DOHH2 (cell line): ENCODE data around the gene DCAF15.

Source experiments
- EZH2phosphoT487 ChIP-seq: fragments of 200-600 bp; sonication (generic); IDR thresholded peaks from 2 replicates; pipeline ENCODE4 v1.6.1; 2017; ENCODE audit warnings: borderline replicate concordance, mild to moderate bottlenecking, antibody characterized with exemption, low read length, moderate library complexity, mixed read lengths
- TF ChIP-seq, protein P1 (sequence below): fragments of 200-600 bp; sonication (generic); IDR thresholded peaks from one replicate; pipeline ENCODE4 v1.5.1; 2014; ENCODE audit warnings: antibody characterized with exemption, mild to moderate bottlenecking, low read depth, low read length; ENCODE audit not compliant: poor library complexity, severe bottlenecking

GRCh38 chr19:13952931-13953531, 722 bp downstream of the DCAF15 start:
- TF ChIP-seq, protein P1, sequence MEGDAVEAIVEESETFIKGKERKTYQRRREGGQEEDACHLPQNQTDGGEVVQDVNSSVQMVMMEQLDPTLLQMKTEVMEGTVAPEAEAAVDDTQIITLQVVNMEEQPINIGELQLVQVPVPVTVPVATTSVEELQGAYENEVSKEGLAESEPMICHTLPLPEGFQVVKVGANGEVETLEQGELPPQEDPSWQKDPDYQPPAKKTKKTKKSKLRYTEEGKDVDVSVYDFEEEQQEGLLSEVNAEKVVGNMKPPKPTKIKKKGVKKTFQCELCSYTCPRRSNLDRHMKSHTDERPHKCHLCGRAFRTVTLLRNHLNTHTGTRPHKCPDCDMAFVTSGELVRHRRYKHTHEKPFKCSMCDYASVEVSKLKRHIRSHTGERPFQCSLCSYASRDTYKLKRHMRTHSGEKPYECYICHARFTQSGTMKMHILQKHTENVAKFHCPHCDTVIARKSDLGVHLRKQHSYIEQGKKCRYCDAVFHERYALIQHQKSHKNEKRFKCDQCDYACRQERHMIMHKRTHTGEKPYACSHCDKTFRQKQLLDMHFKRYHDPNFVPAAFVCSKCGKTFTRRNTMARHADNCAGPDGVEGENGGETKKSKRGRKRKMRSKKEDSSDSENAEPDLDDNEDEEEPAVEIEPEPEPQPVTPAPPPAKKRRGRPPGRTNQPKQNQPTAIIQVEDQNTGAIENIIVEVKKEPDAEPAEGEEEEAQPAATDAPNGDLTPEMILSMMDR: no peak
- no peak for TF ChIP-seq EZH2phosphoT487
